ENCODE results near the gene FLAD1. TPM values are rescaled to one million over a fixed set of nuclear protein-coding genes. Genes with fewer than 3 reads are reported as not detected.

Gene FLAD1
- total and polyA plus RNA-seq, 2 of the 8 experiments (the other 6 are each of a cell fraction or from before 2014, with no cell fraction given), result 104 to 143 TPM

- FAIRE-seq (no peak), DNase-seq (ENCODE audit: low read depth in 1 of 2, low spot score in 2 of 2) (no peak)
- H3K27me3 ChIP-seq (replicated peaks in 1 of 4; ENCODE audit: control insufficient read depth in 3 of 4, extremely low read depth in 1 of 4, insufficient read depth in 3 of 4, low read length in 3 of 4), result no peaks in the 10 kb centered on the region; a peak in 1 of 7 replicates
- H4K8ac ChIP-seq (ENCODE audit: extremely low read depth, insufficient read depth, low read length), result no peak overlapping the region
- ChIA-PET CTCF (ENCODE audit: partially characterized antibody) (interaction anchor here (1.7 to 9.8 kb wide), 3 partner anchors 12 to 127 kb away, joined by 4 to 132 read pairs (median 18); partner anchors contain the start of genes LENEP and SHC1), POLR2A (ENCODE audit: partially characterized antibody) (interaction anchor here (1.4 to 18.6 kb wide), 2 partner anchors 13 to 26 kb away, joined by 5 to 662 read pairs; partner anchors contain the start of genes CKS1B, FLAD1, LENEP and SHC1)
- H3K23ac ChIP-seq (ENCODE audit: insufficient read length), result no peak overlapping the region
- no peak overlapping the region for H2BK120ac ChIP-seq (replicated peaks; ENCODE audit: low read depth, low read length)
- H2BK5ac ChIP-seq (ENCODE audit: low read depth, low read length), result no peak overlapping the region
- H3K36me3 ChIP-seq (ENCODE audit: control insufficient read depth in 2 of 4, insufficient read depth in 4 of 4, low read length in 3 of 4), result peaks cover 3 to 6% (median 5%) of the 10 kb centered on the region in 4 experiments; a peak in 5 of 8 replicates
- no peak overlapping the region for H3K4me3 ChIP-seq (ENCODE audit: extremely low read depth in 1 of 4, insufficient read depth in 2 of 4, low read depth in 3 of 4, low read length in 4 of 4)
- H2BK15ac ChIP-seq (ENCODE audit: low read length), result no peak overlapping the region
- no peaks in the 10 kb centered on the region for H3K9me3 ChIP-seq (ENCODE audit: insufficient read depth in 2 of 2, low read depth in 1 of 2, low read length in 1 of 2)
- H3K14ac ChIP-seq (ENCODE audit: insufficient read length), result no peak overlapping the region
- no peak overlapping the region for H3K9ac ChIP-seq (replicated peaks in 1 of 4; ENCODE audit: extremely low read depth in 1 of 4, low read depth in 3 of 4, low read length in 3 of 4)
- H2AFZ ChIP-seq (ENCODE audit: low read length), result no peak overlapping the region
- TF ChIP-seq HDAC2 (IDR thresholded peaks at IDR 0.05; ENCODE audit: borderline replicate concordance in 1 of 2, low read depth in 2 of 2, low read length in 2 of 2) (no peak), EGR1 (IDR thresholded peaks at IDR 0.05; ENCODE audit: borderline replicate concordance, low read depth, low read length) (no peak), GABPA (IDR thresholded peaks at IDR 0.05; ENCODE audit: borderline replicate concordance, insufficient read depth, low read length) (no peak), BCL11A (IDR thresholded peaks at IDR 0.05; ENCODE audit: low read depth in 2 of 2, low read length in 2 of 2) (no peak), PHF8 (conservative IDR thresholded peaks at IDR 0.05; ENCODE audit: low read depth, low read length) (no peak), SP4 (IDR thresholded peaks at IDR 0.05; ENCODE audit: low read length) (no peak), KDM1A (IDR thresholded peaks at IDR 0.05; ENCODE audit: borderline replicate concordance, low read length) (no peak)
- peaks cover 0 to 17% of the 10 kb centered on the region in 2 experiments for H3K79me2 ChIP-seq (ENCODE audit: control insufficient read depth in 1 of 2, insufficient read depth in 2 of 2, low read length in 2 of 2)
- WGBS, 2 experiments (ENCODE audit: extremely low coverage in 1 of 2, insufficient coverage in 1 of 2, insufficient read length in 1 of 2, insufficient replicate concordance in 2 of 2, low coverage in 1 of 2, low lambda C conversion rate in 2 of 2, missing lambda C conversion rate in 1 of 2), result 88% methylated on average over 2 of the region's 2 CpGs; no CpG with 5 or more reads in 1 of the 2 experiments
- H3K79me1 ChIP-seq (ENCODE audit: low read depth, low read length), result peaks cover 10% of the 10 kb centered on the region
- no peak overlapping the region for H3K56ac ChIP-seq (replicated peaks; ENCODE audit: insufficient read length, low read depth, low read length)
- no peak overlapping the region for H3K4ac ChIP-seq (replicated peaks; ENCODE audit: insufficient read length, low read depth, low read length)
- H3K18ac ChIP-seq (ENCODE audit: extremely low read depth, low read length), result no peak overlapping the region
- no peak overlapping the region for H2BK20ac ChIP-seq (ENCODE audit: low read length)
- no peak overlapping the region for H2BK12ac ChIP-seq (ENCODE audit: low read depth, low read length)
- peaks cover 1 to 10% of the 10 kb centered on the region in 2 experiments for H4K20me1 ChIP-seq (replicated peaks in 1 of 2; ENCODE audit: control insufficient read depth in 1 of 2, insufficient read depth in 2 of 2, low read length in 2 of 2)
- H3K4me2 ChIP-seq (ENCODE audit: insufficient read depth in 1 of 2, low read depth in 2 of 2, low read length in 2 of 2), result no peak overlapping the region
- no peak overlapping the region for H2AK5ac ChIP-seq (ENCODE audit: low read depth, low read length)
- H3K23me2 ChIP-seq (ENCODE audit: low read depth, low read length), result peaks cover 5% of the 10 kb centered on the region
- no peak overlapping the region for H3K27ac ChIP-seq (ENCODE audit: low read depth, low read length)
- no peak overlapping the region for H4K91ac ChIP-seq (replicated peaks; ENCODE audit: insufficient read length, low read length)
- peaks cover 4 to 31% (median 9%) of the 10 kb centered on the region in 4 experiments for H3K4me1 ChIP-seq (replicated peaks in 1 of 4; ENCODE audit: control insufficient read depth in 3 of 4, insufficient read depth in 4 of 4, low read length in 3 of 4)
- no peak overlapping the region for H4K5ac ChIP-seq (ENCODE audit: insufficient read length, low read depth, low read length)
Observed at GRCh38 chr1:154958036-154958435, 25.1 kb upstream of the FLAD1 start.

Data from H1 (cell line).